ENCODE results near the gene PLEKHD1. TPM values are rescaled to one million over a fixed set of nuclear protein-coding genes. Genes with fewer than 3 reads are reported as not detected.

Gene PLEKHD1
- total RNA-seq, 2 donors from 2014 or later, result 0.15 to 0.24 TPM

GRCh38 chr14:69538766-69539165 lies 54.2 kb downstream of the PLEKHD1 start:
- intact Hi-C loops (cut with DNase I), result loop anchor here in 1 of 2 donors (5.0 kb wide), 1 partner anchor 189 kb away; no protein-coding TSS in a partner anchor
- DNase-seq, result no peak
- ATAC-seq, result no peak

GRCh38 chr14:69539631-69540410 lies 55.3 kb downstream of the PLEKHD1 start:
- intact Hi-C loops (cut with DNase I), result loop anchor here in 1 of 2 donors (5.0 kb wide), 1 partner anchor 187 kb away; no protein-coding TSS in a partner anchor
- ATAC-seq (peak; percentile 39 to 50), DNase-seq (no peak)

- DNase-seq (no peak), ATAC-seq (peak in 1 of 2 donors; percentile 43)
- intact Hi-C loops (cut with DNase I), result no loop called here
Measured at GRCh38 chr14:69540654-69541335, 56.3 kb downstream of the PLEKHD1 start.

GRCh38 chr14:69542311-69542710 lies 57.8 kb downstream of the PLEKHD1 start:
- intact Hi-C loops (cut with DNase I), result no loop called here
- no peak for ATAC-seq
- no peak for DNase-seq

GRCh38 chr14:69543341-69544115 lies 59.0 kb downstream of the PLEKHD1 start:
- intact Hi-C loops (cut with DNase I), result no loop called here
- ATAC-seq (peak in 1 of 2 donors; percentile 90), DNase-seq (peak; percentile 70)

DNA sequence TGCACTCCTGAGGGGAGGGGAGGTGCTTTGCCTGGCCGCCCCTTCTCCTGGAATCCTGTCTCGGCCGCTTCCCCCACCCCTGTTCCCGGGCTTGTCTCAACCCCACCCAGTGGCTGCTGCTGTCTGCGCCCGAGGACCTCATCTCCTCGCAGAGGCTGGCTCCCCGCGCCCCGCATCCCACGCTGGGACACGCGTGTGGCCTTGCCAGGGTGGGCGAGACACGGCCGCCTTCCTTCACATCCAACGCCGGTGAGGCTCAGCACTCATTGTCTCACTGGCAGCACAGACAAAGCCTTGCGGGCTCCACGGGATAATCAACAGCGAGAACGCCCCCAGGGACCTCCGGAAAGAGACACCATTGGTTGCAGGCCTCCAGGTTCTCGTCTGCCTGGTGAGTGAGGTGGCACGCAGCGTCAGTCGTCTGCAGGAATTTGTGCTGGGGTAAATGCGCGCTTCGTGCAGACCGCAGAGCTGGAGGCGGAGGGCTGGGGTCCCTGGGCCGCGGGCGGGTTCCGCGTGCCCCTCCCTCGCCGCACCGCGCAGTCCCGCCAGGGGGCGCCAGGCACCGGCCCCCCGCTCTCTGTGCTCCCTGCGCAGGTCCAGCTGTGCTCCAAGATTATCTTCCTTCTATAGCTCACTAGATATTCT lies 63.3 kb downstream of the PLEKHD1 start:
- ATAC-seq, result peak; percentile 34 to 35
- intact Hi-C loops (cut with DNase I), result no loop called here
- DNase-seq, result no peak

GRCh38 chr14:69548566-69548965 lies 64.0 kb downstream of the PLEKHD1 start:
- intact Hi-C loops (cut with DNase I), result no loop called here
- ATAC-seq, result no peak
- no peak for DNase-seq

- intact Hi-C loops (cut with DNase I), result no loop called here
- ATAC-seq (no peak), DNase-seq (no peak)
Measured at GRCh38 chr14:69551511-69551910, 67.0 kb downstream of the PLEKHD1 start.

DNA sequence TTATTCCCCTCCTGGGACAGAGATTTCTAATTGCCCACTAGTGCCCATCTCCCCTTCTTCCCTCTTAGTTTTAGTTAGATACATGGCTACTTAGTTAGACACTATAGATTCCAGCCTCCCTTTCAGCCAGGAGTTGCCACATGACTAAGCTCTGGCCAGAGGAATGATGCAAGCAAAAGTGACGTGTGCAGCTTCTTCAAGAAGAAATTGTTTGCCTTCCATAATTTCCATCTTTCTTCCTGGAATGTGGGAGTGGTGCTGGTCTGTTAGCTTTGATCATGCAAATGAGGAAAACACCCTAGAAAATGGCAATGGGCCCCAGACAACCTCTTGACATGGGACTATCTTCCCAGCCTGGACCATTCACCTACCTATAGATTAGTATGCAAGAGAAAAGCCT lies 68.7 kb downstream of the PLEKHD1 start:
- intact Hi-C loops (cut with DNase I), result no loop called here
- ATAC-seq (peak in 1 of 2 donors; percentile 44), DNase-seq (no peak)

GRCh38 chr14:69554500-69554899 lies 70.0 kb downstream of the PLEKHD1 start:
- intact Hi-C loops (cut with DNase I), result no loop called here
- ATAC-seq (no peak), DNase-seq (peak; percentile 40)

DNA sequence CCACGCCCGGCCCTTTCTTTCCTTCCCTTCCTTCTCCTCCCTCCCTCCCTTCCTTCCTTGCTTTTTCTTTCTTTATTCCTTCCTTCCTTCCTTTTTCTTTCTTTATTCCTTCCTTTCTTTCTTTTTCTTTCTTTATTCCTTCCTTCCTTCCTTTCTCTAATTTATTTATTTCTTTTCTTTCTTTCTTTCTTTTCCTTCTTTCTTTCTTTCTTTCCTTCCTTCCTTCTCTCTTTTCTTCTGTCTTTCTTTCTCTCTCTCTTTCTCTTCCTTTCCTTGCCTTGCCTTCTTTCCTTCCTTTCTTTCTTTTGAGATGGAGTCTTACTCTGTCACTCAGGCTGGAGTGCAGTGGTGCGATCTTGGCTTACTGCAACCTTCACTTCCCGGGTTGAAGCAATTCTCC lies 74.2 kb downstream of the PLEKHD1 start:
- intact Hi-C loops (cut with DNase I), result no loop called here
- ATAC-seq, result no peak
- DNase-seq, result no peak

DNA sequence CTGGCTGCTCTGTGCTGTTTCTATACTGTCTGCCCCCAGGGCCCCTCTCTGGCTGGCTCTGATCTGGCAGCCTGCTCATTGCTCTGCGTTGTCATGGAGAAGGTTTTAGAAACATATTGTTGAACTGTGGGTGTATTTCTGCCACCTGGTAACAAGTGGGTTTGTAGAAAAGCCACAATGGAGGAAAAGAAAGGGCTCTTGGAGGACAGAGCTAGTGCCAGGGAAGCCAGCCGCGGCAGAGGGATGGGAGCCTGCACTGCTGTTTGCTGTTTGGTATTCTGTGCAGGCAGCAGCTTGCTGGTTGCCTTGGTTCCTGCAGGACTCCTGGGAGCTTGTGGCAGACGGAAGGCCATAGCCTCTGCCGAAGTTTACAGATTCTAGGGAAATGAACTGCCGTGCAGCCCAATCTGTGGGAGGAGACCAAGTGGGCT lies 75.1 kb downstream of the PLEKHD1 start:
- ATAC-seq (no peak), DNase-seq (no peak)
- intact Hi-C loops (cut with DNase I), result no loop called here

GRCh38 chr14:69560826-69561225 lies 76.3 kb downstream of the PLEKHD1 start:
- intact Hi-C loops (cut with DNase I), result no loop called here
- ATAC-seq, result no peak
- DNase-seq, result no peak

DNA sequence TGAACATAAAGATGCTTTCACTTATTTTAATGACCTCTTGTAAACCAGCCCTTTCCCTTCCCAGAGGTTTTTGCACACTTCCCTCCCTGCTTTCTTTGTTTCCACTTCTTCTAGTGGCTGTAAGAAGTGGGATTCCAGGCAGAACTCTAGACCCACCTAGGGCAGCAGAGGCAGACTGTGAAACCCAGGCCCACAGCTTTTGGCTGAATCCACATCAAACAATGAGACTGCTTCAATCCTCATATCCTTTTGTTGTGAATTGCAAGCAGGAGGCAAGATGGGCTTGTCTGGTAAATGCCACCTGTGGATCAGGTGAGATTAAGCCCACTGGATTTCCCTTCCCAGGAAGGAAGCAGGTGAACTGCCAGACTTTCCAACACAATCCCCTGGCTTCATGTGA lies 77.4 kb downstream of the PLEKHD1 start:
- DNase-seq (no peak), ATAC-seq (no peak)
- intact Hi-C loops (cut with DNase I), result no loop called here

- DNase-seq, result no peak
- ATAC-seq, result no peak
- intact Hi-C loops (cut with DNase I), result no loop called here
Measured at GRCh38 chr14:69567563-69567962, 83.0 kb downstream of the PLEKHD1 start.

GRCh38 chr14:69569859-69570258 lies 85.3 kb downstream of the PLEKHD1 start:
- intact Hi-C loops (cut with DNase I), result no loop called here
- no peak for DNase-seq

GRCh38 chr14:69570836-69571330 lies 86.4 kb downstream of the PLEKHD1 start:
- no peak for ATAC-seq
- no peak for DNase-seq
- intact Hi-C loops (cut with DNase I), result no loop called here

More at GRCh38 chr14:69569859-69570258, 85.3 kb downstream of the PLEKHD1 start:
- ATAC-seq, result no peak

GRCh38 chr14:69571449-69572029 lies 87.0 kb downstream of the PLEKHD1 start:
- peak in 1 of 2 donors; percentile 11 for ATAC-seq
- no peak for DNase-seq
- intact Hi-C loops (cut with DNase I), result no loop called here
